ENCODE results near the gene UBXN1.

UBXN1 gene

DNA sequence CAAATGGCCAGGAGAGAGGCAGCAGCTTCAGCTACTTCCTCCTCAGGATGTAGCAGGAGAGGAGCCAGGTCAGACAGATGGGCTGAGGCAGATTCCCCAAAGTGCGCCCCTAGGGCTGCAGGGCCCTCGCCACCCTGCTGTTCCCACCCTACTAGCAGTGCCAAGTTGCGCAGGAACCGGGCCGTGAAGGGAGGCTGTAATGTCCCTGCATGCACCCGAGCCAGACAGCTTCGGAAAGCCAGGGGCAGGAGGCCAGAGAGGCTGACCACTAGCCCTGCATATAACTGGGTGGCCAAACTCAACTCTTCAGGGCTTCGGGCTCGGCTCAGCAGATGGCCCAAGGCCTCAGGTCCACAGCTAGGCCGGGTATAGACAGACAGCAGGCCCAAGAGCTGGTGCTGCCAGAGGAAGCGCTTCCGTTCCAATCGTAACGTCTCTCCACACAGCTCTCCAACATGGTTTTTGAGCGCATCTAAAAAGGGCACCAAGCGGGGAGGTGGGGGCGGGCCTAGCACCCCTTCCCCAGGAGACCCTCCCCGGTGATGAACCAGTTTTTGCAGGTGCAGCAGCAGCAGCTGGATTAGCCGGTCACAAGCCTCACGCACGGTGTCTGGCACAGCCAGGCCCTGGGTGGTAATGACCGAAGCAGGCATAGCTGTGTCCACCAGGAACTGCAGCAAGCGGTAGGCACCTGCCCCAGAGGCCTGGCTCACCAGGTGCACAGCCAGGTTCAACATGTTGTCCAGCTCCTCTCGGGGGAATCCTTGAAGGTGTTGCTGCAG is 30.5 kb downstream of the UBXN1 start:
- Histone ChIP-seq H3F3A (ENCODE audit: control insufficient read depth, insufficient read depth) (no peaks in the 10 kb centered on the region), H3K9me3 (ENCODE audit: control insufficient read depth, insufficient read depth, low read length) (no peaks in the 10 kb centered on the region), H3K4me2 (ENCODE audit: low read length) (no peak overlapping the region), H3K4me3 (ENCODE audit: low read length) (no peak overlapping the region), H3K79me2 (ENCODE audit: control insufficient read depth, low read length) (peaks cover 82% of the 10 kb centered on the region), H3K4me1 (ENCODE audit: control insufficient read depth, low read length) (peaks cover 39% of the 10 kb centered on the region), H4K20me1 (ENCODE audit: control insufficient read depth, insufficient read depth, low read depth, low read length) (peaks cover 3% of the 10 kb centered on the region; the same call in 1 of the 2 replicates), H3K9me2 (replicated peaks; ENCODE audit: control insufficient read depth, low read length) (no peaks in the 10 kb centered on the region), H3K36me3 (ENCODE audit: control insufficient read depth, low read length) (peaks cover 66% of the 10 kb centered on the region), H3K27ac (ENCODE audit: low read depth, low read length) (no peak overlapping the region), H3K27me3 (ENCODE audit: control insufficient read depth, low read length) (no peaks in the 10 kb centered on the region)
- TF ChIP-seq EZH2phosphoT487 (IDR thresholded peaks at IDR 0.05; ENCODE audit: borderline replicate concordance, low read length) = no peak
- TF ChIP-seq, protein P1, sequence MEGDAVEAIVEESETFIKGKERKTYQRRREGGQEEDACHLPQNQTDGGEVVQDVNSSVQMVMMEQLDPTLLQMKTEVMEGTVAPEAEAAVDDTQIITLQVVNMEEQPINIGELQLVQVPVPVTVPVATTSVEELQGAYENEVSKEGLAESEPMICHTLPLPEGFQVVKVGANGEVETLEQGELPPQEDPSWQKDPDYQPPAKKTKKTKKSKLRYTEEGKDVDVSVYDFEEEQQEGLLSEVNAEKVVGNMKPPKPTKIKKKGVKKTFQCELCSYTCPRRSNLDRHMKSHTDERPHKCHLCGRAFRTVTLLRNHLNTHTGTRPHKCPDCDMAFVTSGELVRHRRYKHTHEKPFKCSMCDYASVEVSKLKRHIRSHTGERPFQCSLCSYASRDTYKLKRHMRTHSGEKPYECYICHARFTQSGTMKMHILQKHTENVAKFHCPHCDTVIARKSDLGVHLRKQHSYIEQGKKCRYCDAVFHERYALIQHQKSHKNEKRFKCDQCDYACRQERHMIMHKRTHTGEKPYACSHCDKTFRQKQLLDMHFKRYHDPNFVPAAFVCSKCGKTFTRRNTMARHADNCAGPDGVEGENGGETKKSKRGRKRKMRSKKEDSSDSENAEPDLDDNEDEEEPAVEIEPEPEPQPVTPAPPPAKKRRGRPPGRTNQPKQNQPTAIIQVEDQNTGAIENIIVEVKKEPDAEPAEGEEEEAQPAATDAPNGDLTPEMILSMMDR (IDR thresholded peaks at IDR 0.05; ENCODE audit: low read depth, low read length, poor library complexity, severe bottlenecking) = no peak

DNA sequence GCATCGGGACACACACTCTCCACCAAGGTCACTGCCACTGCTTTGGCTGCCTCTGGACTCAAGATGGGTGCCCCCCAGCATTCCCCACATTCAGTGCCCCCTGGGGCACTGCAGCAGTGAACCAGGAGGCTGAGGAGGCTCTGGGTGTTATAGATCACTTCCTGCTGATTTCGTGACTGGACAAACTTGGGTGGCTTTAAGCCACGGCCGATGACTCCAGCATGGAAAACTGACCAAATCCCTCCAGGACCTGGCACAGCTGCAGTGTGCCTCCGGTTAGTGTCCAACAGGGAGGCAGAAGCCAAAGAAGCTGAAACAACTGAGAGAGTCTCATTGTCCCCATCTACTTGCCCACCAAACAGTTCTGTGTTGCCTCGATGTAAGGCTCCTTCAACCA is 31.3 kb downstream of the UBXN1 start:
- Histone ChIP-seq H3K27me3 (ENCODE audit: control insufficient read depth, low read length) (no peaks in the 10 kb centered on the region), H3F3A (ENCODE audit: control insufficient read depth, insufficient read depth) (no peaks in the 10 kb centered on the region), H3K9me2 (replicated peaks; ENCODE audit: control insufficient read depth, low read length) (no peaks in the 10 kb centered on the region), H3K4me2 (ENCODE audit: low read length) (no peak overlapping the region), H3K4me3 (ENCODE audit: low read length) (no peak overlapping the region), H4K20me1 (ENCODE audit: control insufficient read depth, insufficient read depth, low read depth, low read length) (peaks cover 3% of the 10 kb centered on the region; the same call in 1 of the 2 replicates), H3K79me2 (ENCODE audit: control insufficient read depth, low read length) (peaks cover 84% of the 10 kb centered on the region), H3K4me1 (ENCODE audit: control insufficient read depth, low read length) (peaks cover 40% of the 10 kb centered on the region), H3K9me3 (ENCODE audit: control insufficient read depth, insufficient read depth, low read length) (no peaks in the 10 kb centered on the region), H3K27ac (ENCODE audit: low read depth, low read length) (no peak overlapping the region), H3K36me3 (ENCODE audit: control insufficient read depth, low read length) (peaks cover 68% of the 10 kb centered on the region)
- TF ChIP-seq EZH2phosphoT487 (IDR thresholded peaks at IDR 0.05; ENCODE audit: borderline replicate concordance, low read length) = no peak
- TF ChIP-seq, protein P1 (IDR thresholded peaks at IDR 0.05; ENCODE audit: low read depth, low read length, poor library complexity, severe bottlenecking) = no peak

DNA sequence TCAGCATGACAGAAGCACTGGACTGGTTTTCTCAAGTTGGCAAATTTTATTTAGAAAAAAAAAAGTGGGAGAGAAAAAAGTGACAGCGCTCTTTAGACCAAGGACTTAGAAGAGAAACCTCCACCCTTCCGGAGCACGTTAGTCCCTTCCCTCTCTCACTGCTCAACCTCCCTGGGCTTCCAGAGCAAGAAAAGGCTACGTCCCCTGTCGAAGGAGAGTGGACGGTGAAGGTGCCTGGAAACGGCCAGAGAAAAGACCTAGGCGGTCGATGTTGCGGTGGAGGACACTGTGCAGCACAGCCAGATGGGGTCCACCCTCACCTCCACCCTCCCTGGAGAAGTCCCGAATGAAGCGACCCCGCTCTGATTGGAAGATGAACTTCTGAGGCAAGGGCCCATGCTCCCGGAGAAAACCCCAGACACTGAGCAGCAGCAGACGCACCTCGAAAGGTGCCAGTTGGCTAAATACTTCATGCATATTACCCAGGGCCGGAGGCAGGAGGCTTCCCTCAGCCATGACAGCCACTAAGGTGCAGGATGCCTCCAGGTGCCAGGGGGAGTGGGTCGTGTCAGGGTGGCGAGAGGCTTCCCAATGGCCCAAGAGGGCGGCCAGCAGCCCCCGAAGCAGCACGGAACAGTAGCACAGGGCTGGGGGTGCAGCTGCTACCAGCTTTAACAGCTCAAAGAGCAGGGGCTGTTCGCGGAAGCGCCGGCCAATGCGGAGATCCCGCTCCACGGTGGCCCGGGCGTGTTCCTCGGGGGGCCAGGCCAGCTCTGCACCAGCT is 31.9 kb downstream of the UBXN1 start:
- no peaks in the 10 kb centered on the region for H3K9me3 ChIP-seq (ENCODE audit: control insufficient read depth, insufficient read depth, low read length)
- peaks cover 37% of the 10 kb centered on the region for H3K4me1 ChIP-seq (ENCODE audit: control insufficient read depth, low read length)
- H3K4me3 ChIP-seq (ENCODE audit: low read length) = peak overlapping the region; percentile 7; the same call in 1 of the 2 replicates
- peak overlapping the region; percentile 35 for H3K4me2 ChIP-seq (ENCODE audit: low read length)
- peaks cover 69% of the 10 kb centered on the region for H3K36me3 ChIP-seq (ENCODE audit: control insufficient read depth, low read length)
- H4K20me1 ChIP-seq (ENCODE audit: control insufficient read depth, insufficient read depth, low read depth, low read length) = peaks cover 3% of the 10 kb centered on the region; the same call in 1 of the 2 replicates
- TF ChIP-seq, protein P1 (IDR thresholded peaks at IDR 0.05; ENCODE audit: low read depth, low read length, poor library complexity, severe bottlenecking) = no peak
- TF ChIP-seq EZH2phosphoT487 (IDR thresholded peaks at IDR 0.05; ENCODE audit: borderline replicate concordance, low read length) = no peak
- H3K27ac ChIP-seq (ENCODE audit: low read depth, low read length) = no peak overlapping the region
- no peaks in the 10 kb centered on the region for H3K9me2 ChIP-seq (replicated peaks; ENCODE audit: control insufficient read depth, low read length)
- H3F3A ChIP-seq (ENCODE audit: control insufficient read depth, insufficient read depth) = no peaks in the 10 kb centered on the region
- peaks cover 84% of the 10 kb centered on the region for H3K79me2 ChIP-seq (ENCODE audit: control insufficient read depth, low read length)
- H3K27me3 ChIP-seq (ENCODE audit: control insufficient read depth, low read length) = no peaks in the 10 kb centered on the region

All from DOHH2 (cell line).